H1 (cell line): Measurements from ENCODE around the gene RBFOX1. TPM values are rescaled to one million over a fixed set of nuclear protein-coding genes. Genes with fewer than 3 reads are reported as not detected.

Experiments used
- CTCF ChIA-PET: fragments of 300-600 bp; sonication (Branson Sonifier 250); formaldehyde crosslinking; loops from one replicate; lab custom pipeline; 2021; ENCODE audit not compliant: partially characterized antibody; lab: Charles Lee
- POLR2A ChIA-PET: fragments of 300-600 bp; sonication (Branson Sonifier 250); formaldehyde crosslinking; loops from one replicate; lab custom pipeline; 2021; ENCODE audit warnings: inconsistent platforms; ENCODE audit not compliant: partially characterized antibody; lab: Charles Lee
- DNase-seq, 2 experiments: peaks; one replicate each; pipeline versions ENCODE4 v3.0.0 to v3.0.0-alpha.2; 2010 to 2022; ENCODE audit warnings: low spot score in 2 of 2, low read depth in 1 of 2, mixed read lengths in 1 of 2
- FAIRE-seq: peaks from 2 replicates; lab custom pipeline; 2011; peaks lifted over from hg19 to GRCh38; lab: Jason Lieb, UNC
- H2AFZ ChIP-seq: 2 replicates; pipeline ENCODE4 v1.8.1; 2012; ENCODE audit warnings: low read length, inconsistent platforms
- H2AK5ac ChIP-seq: 2 replicates; pipeline ENCODE4 v1.6.1; 2013; ENCODE audit warnings: low read depth, low read length
- H2BK120ac ChIP-seq: replicated peaks from 2 replicates; pipeline ENCODE3; 2013; ENCODE audit warnings: low read depth, low read length, inconsistent platforms
- H2BK12ac ChIP-seq: 2 replicates; pipeline ENCODE4 v1.6.1; 2013; ENCODE audit warnings: low read depth, low read length
- H2BK15ac ChIP-seq: 2 replicates; pipeline ENCODE4 v1.6.1; 2013; ENCODE audit warnings: low read length
- H2BK20ac ChIP-seq: 2 replicates; pipeline ENCODE4 v1.6.1; 2013; ENCODE audit warnings: low read length
- H2BK5ac ChIP-seq: 2 replicates; pipeline ENCODE4 v1.6.1; 2013; ENCODE audit warnings: low read depth, low read length
- H3K14ac ChIP-seq: 2 replicates; pipeline ENCODE4 v1.6.1; 2013; ENCODE audit warnings: inconsistent platforms; ENCODE audit not compliant: insufficient read length
- H3K18ac ChIP-seq: 2 replicates; pipeline ENCODE4 v1.6.1; 2013; ENCODE audit warnings: low read length; ENCODE audit errors: extremely low read depth
- H3K23ac ChIP-seq: 2 replicates; pipeline ENCODE4 v1.6.1; 2013; ENCODE audit warnings: inconsistent platforms; ENCODE audit not compliant: insufficient read length
- H3K23me2 ChIP-seq: 2 replicates; pipeline ENCODE4 v1.6.1; 2013; ENCODE audit warnings: low read depth, low read length
- H3K27ac ChIP-seq: 2 replicates; pipeline ENCODE4 v1.6.1; 2011; ENCODE audit warnings: low read depth, low read length, inconsistent platforms
- H3K27me3 ChIP-seq, 4 experiments: replicated peaks in 1 of 4; 1 replicate in 1 of 4; 2 replicates in 3 of 4; pipeline versions ENCODE4 v1.6.1 to v1.8.1; 2011 to 2013; ENCODE audit warnings: low read length in 3 of 4, mild to moderate bottlenecking in 3 of 4, inconsistent platforms in 2 of 4, mixed read lengths in 2 of 4, moderate library complexity in 1 of 4; ENCODE audit not compliant: control insufficient read depth in 3 of 4, insufficient read depth in 3 of 4; ENCODE audit errors: extremely low read depth in 1 of 4
- H3K36me3 ChIP-seq, 4 experiments: 2 replicates each; pipeline versions ENCODE4 v1.6.1 to v1.8.1; 2011 to 2013; ENCODE audit warnings: mild to moderate bottlenecking in 4 of 4, low read length in 3 of 4, moderate library complexity in 2 of 4, control low read depth in 1 of 4, inconsistent platforms in 1 of 4; ENCODE audit not compliant: insufficient read depth in 4 of 4, control insufficient read depth in 2 of 4
- H3K4ac ChIP-seq: replicated peaks from 2 replicates; pipeline ENCODE3; 2013; ENCODE audit warnings: low read length, low read depth, mixed read lengths, inconsistent platforms; ENCODE audit not compliant: insufficient read length
- H3K4me1 ChIP-seq, 4 experiments: replicated peaks in 1 of 4; 1 replicate in 1 of 4; 2 replicates in 3 of 4; pipeline versions ENCODE4 v1.6.1 to v1.8.1; 2011 to 2013; ENCODE audit warnings: low read length in 3 of 4, inconsistent platforms in 2 of 4, mixed read lengths in 1 of 4; ENCODE audit not compliant: insufficient read depth in 4 of 4, control insufficient read depth in 3 of 4
- H3K4me2 ChIP-seq, 2 experiments: 2 replicates each; pipeline versions ENCODE4 v1.6.1 to v1.8.1; 2011 to 2013; ENCODE audit warnings: low read depth in 2 of 2, low read length in 2 of 2, control low read depth in 1 of 2, inconsistent platforms in 1 of 2, mild to moderate bottlenecking in 1 of 2; ENCODE audit not compliant: insufficient read depth in 1 of 2
- H3K4me3 ChIP-seq, 4 experiments: fragments of 200-600, 300-600 bp in 1 of 4; sonication (generic), shearing (Covaris generic), sonication (Bioruptor Twin) in 1 of 4; 2 replicates each; pipeline versions ENCODE4 v1.5.1 to v1.8.1; 2011 to 2016; ENCODE audit warnings: low read length in 4 of 4, low read depth in 3 of 4, control low read depth in 2 of 4, inconsistent platforms in 2 of 4, mild to moderate bottlenecking in 2 of 4, mixed read lengths in 1 of 4, moderate library complexity in 1 of 4; ENCODE audit not compliant: insufficient read depth in 2 of 4; ENCODE audit errors: extremely low read depth in 1 of 4
- H3K56ac ChIP-seq: replicated peaks from 2 replicates; pipeline ENCODE3; 2013; ENCODE audit warnings: low read depth, mild to moderate bottlenecking, mixed read lengths, low read length, inconsistent platforms; ENCODE audit not compliant: insufficient read length
- H3K79me1 ChIP-seq: 2 replicates; pipeline ENCODE4 v1.6.1; 2013; ENCODE audit warnings: low read depth, low read length, control low read depth
- H3K79me2 ChIP-seq, 2 experiments: 2 replicates each; pipeline versions ENCODE4 v1.6.1 to v1.8.1; 2012 to 2013; ENCODE audit warnings: low read length in 2 of 2, mild to moderate bottlenecking in 2 of 2, inconsistent platforms in 1 of 2; ENCODE audit not compliant: insufficient read depth in 2 of 2, control insufficient read depth in 1 of 2
- H3K9ac ChIP-seq, 4 experiments: replicated peaks in 1 of 4; 1 replicate in 1 of 4; 2 replicates in 3 of 4; pipeline versions ENCODE4 v1.6.1 to v1.8.1; 2011 to 2013; ENCODE audit warnings: low read depth in 3 of 4, low read length in 3 of 4, control low read depth in 2 of 4, mild to moderate bottlenecking in 2 of 4, moderate library complexity in 2 of 4, inconsistent platforms in 1 of 4; ENCODE audit errors: extremely low read depth in 1 of 4
- H3K9me3 ChIP-seq, 2 experiments: 2 replicates each; pipeline versions ENCODE4 v1.6.1 to v1.8.1; 2012 to 2013; ENCODE audit warnings: mild to moderate bottlenecking in 2 of 2, moderate library complexity in 2 of 2, control low read depth in 1 of 2, inconsistent platforms in 1 of 2, low read depth in 1 of 2, low read length in 1 of 2, mixed read lengths in 1 of 2; ENCODE audit not compliant: insufficient read depth in 2 of 2
- H4K20me1 ChIP-seq, 2 experiments: replicated peaks in 1 of 2; 2 replicates each; pipeline versions ENCODE3 to v1.8.1; 2011 to 2013; ENCODE audit warnings: inconsistent platforms in 2 of 2, low read length in 2 of 2, mild to moderate bottlenecking in 1 of 2; ENCODE audit not compliant: insufficient read depth in 2 of 2, control insufficient read depth in 1 of 2
- H4K5ac ChIP-seq: 2 replicates; pipeline ENCODE4 v1.6.1; 2013; ENCODE audit warnings: low read length, low read depth, mixed read lengths, inconsistent platforms; ENCODE audit not compliant: insufficient read length
- H4K8ac ChIP-seq: 2 replicates; pipeline ENCODE4 v1.8.0; 2013; ENCODE audit warnings: mild to moderate bottlenecking, moderate library complexity, low read length, inconsistent platforms; ENCODE audit not compliant: insufficient read depth; ENCODE audit errors: extremely low read depth
- H4K91ac ChIP-seq: replicated peaks from 2 replicates; pipeline ENCODE3; 2013; ENCODE audit warnings: low read length, mixed read lengths, inconsistent platforms; ENCODE audit not compliant: insufficient read length
- CBX8 ChIP-seq: fragments of 300-800, 300-1000 bp; sonication (generic); IDR thresholded peaks from 2 replicates; pipeline ENCODE4 v1.7.1; 2016; ENCODE audit warnings: low read depth, low read length, borderline replicate concordance
- CTCF ChIP-seq, 3 experiments: IDR thresholded peaks; 1 replicate in 2 of 3; 2 replicates in 1 of 3; pipeline versions ENCODE4 v1.5.1 to v1.6.1; 2011; ENCODE audit warnings: low read length in 3 of 3, mild to moderate bottlenecking in 3 of 3, inconsistent platforms in 2 of 3, low read depth in 1 of 3, moderate library complexity in 1 of 3; ENCODE audit not compliant: insufficient read depth in 1 of 3; ENCODE audit errors: control extremely low read depth in 1 of 3
- JUN ChIP-seq: IDR thresholded peaks from 2 replicates; pipeline ENCODE4 v1.6.1; 2011; ENCODE audit warnings: low read depth, mild to moderate bottlenecking, improper control_type of control experiment, low read length
- JUND ChIP-seq: IDR thresholded peaks from 2 replicates; pipeline ENCODE4 v1.6.1; 2011; ENCODE audit warnings: mild to moderate bottlenecking, improper control_type of control experiment, low read length
- NANOG ChIP-seq: IDR thresholded peaks from 2 replicates; pipeline ENCODE4 v1.6.1; 2011; ENCODE audit warnings: low read length, low read depth, mild to moderate bottlenecking, inconsistent platforms; ENCODE audit not compliant: insufficient read depth, poor library complexity, severe bottlenecking
- PHF8 ChIP-seq: fragments of 200-600 bp; sonication (generic); conservative IDR thresholded peaks from 2 replicates; pipeline ENCODE4 v1.7.1; 2012; ENCODE audit warnings: low read depth, mild to moderate bottlenecking, inconsistent platforms, low read length, moderate library complexity
- SIRT6 ChIP-seq: IDR thresholded peaks from one replicate; pipeline ENCODE4 v1.7.1; 2012; ENCODE audit warnings: low read length, inconsistent platforms
- SP2 ChIP-seq: IDR thresholded peaks from 2 replicates; pipeline ENCODE4 v1.6.1; 2012; ENCODE audit warnings: mild to moderate bottlenecking, low read length, inconsistent platforms
- SUZ12 ChIP-seq: fragments of 200-600 bp; sonication (generic); IDR thresholded peaks from 2 replicates; pipeline ENCODE4 v1.6.1; 2012; ENCODE audit warnings: mild to moderate bottlenecking, inconsistent platforms, low read length, moderate library complexity, mixed read lengths
- TAF1 ChIP-seq: IDR thresholded peaks from 2 replicates; pipeline ENCODE4 v1.6.1; 2011; ENCODE audit warnings: mild to moderate bottlenecking, low read depth, low read length
- TAF7 ChIP-seq: optimal IDR thresholded peaks from 2 replicates; pipeline ENCODE3; 2011; ENCODE audit warnings: low read depth, mild to moderate bottlenecking, inconsistent platforms, low read length, moderate library complexity, borderline replicate concordance
- WGBS, 2 experiments: shearing (Covaris generic) in 1 of 2; methylation state at CpG; one replicate each; pipeline versions ENCODE4 v1.1.6 to v1.1.7; 2013 to 2015; ENCODE audit warnings: low lambda C conversion rate in 2 of 2, mixed read lengths in 2 of 2, inconsistent platforms in 1 of 2, low coverage in 1 of 2, missing lambda C conversion rate in 1 of 2; ENCODE audit not compliant: insufficient replicate concordance in 2 of 2, insufficient coverage in 1 of 2, insufficient read length in 1 of 2; ENCODE audit errors: extremely low coverage in 1 of 2, missing lambda C conversion rate in 1 of 2; 5-methylcytosine and 5-hydroxymethylcytosine counted together
- polyA plus RNA-seq, 7 experiments: library from polyadenylated mRNA; depleted of rRNA in 3 of 7; stranded (reverse) in 5 of 7; unstranded in 2 of 7; fragments of >200 nt in 5 of 7; fragments of 200-250 nt in 2 of 7; gene quantifications; 1 replicate in 5 of 7; 2 replicates in 1 of 7; 4 replicates in 1 of 7; pipeline versions ENCODE4 v1.2.1 to v1.2.3, GENCODE V29; 2011 to 2013; ENCODE audit warnings: missing spikeins in 2 of 7, mixed read lengths in 2 of 7
- total RNA-seq: library from RNA; stranded (reverse); fragmentation: NEBNext Ultra II Directional; extraction: Animal tissue kit (Norgen Biotek cat#: 25700); gene quantifications from 2 replicates; pipeline ENCODE4 v1.2.1, GENCODE V29; 2021

Gene RBFOX1
- total and polyA plus RNA-seq, 2 of the 8 experiments (the other 6 are each of a cell fraction or from before 2014, with no cell fraction given), result 1.7 to 2.8 TPM

GRCh38 chr16:7755347-7755882 lies 422.8 kb downstream of the RBFOX1 start:
- H3K4me3 ChIP-seq, result no peak overlapping the region
- H3K79me2 ChIP-seq, result no peaks in the 10 kb centered on the region
- H2AK5ac ChIP-seq, result no peak overlapping the region
- H2BK5ac ChIP-seq, result no peak overlapping the region
- no peak overlapping the region for H3K14ac ChIP-seq
- peak overlapping the region; percentile 4 for H4K91ac ChIP-seq
- H3K18ac ChIP-seq, result no peak overlapping the region
- H4K5ac ChIP-seq, result no peak overlapping the region
- H3K56ac ChIP-seq, result no peak overlapping the region
- ChIA-PET CTCF (interaction anchor here (0.7 to 0.9 kb wide), 2 partner anchors 17 to 138 kb away, joined by 3 read pairs; no protein-coding TSS in a partner anchor), POLR2A (interaction anchor here (1.0 kb wide), 1 partner anchor 10 kb away, joined by 4 read pairs; no protein-coding TSS in a partner anchor)
- H3K9ac ChIP-seq, result no peak overlapping the region
- 0 out of 2 replicates have a peak overlapping the region, but pooled peaks have one; percentile 17 for H2BK20ac ChIP-seq
- no peaks in the 10 kb centered on the region for H3K23me2 ChIP-seq
- FAIRE-seq (no peak), DNase-seq (no peak)
- H2BK12ac ChIP-seq, result no peak overlapping the region
- no peak overlapping the region for H4K8ac ChIP-seq
- H3K4me2 ChIP-seq, result no peak overlapping the region
- no peak overlapping the region for H3K27ac ChIP-seq
- no peak overlapping the region for H3K4ac ChIP-seq
- no peak overlapping the region for H2BK120ac ChIP-seq
- no peak overlapping the region for H3K23ac ChIP-seq
- H3K4me1 ChIP-seq, result peaks cover 0 to 9% (median 0%) of the 10 kb centered on the region in 4 experiments; a peak in 1 of 7 replicates
- WGBS, 2 experiments, result 90% methylated on average over 6 of the region's 6 CpGs; no CpG with 5 or more reads in 1 of the 2 experiments
- H3K36me3 ChIP-seq, result no peaks in the 10 kb centered on the region
- H2BK15ac ChIP-seq, result no peak overlapping the region
- H3K27me3 ChIP-seq, result no peaks in the 10 kb centered on the region
- no peaks in the 10 kb centered on the region for H3K9me3 ChIP-seq
- no peak overlapping the region for H2AFZ ChIP-seq
- H3K79me1 ChIP-seq, result no peaks in the 10 kb centered on the region
- H4K20me1 ChIP-seq, result no peaks in the 10 kb centered on the region
- no peak for TF ChIP-seq PHF8
- TF ChIP-seq SIRT6, result no peak
- TF ChIP-seq JUND, result no peak
- no peak for TF ChIP-seq CTCF (IDR thresholded peaks at IDR 0.05; ENCODE audit: control extremely low read depth in 1 of 3, insufficient read depth in 1 of 3, low read depth in 1 of 3, low read length in 3 of 3)
- TF ChIP-seq NANOG, result no peak
- TF ChIP-seq SUZ12, result no peak
- TF ChIP-seq CBX8, result no peak
- no peak for TF ChIP-seq JUN
- no peak for TF ChIP-seq SP2
- TF ChIP-seq TAF1, result no peak
- no peak for TF ChIP-seq TAF7
